GM18951 (cell line): ENCODE data around the gene CNPPD1.

Experiments
- POLR2A ChIP-seq: IDR thresholded peaks from 4 replicates; pipeline ENCODE4 v1.6.1; 2011; ENCODE audit warnings: mild to moderate bottlenecking; ENCODE audit not compliant: insufficient read length, insufficient read depth; ENCODE audit errors: extremely low read depth
- in situ Hi-C: fragments of 300-500 bp; cut with MboI; formaldehyde crosslinking; loops from one replicate; pipeline ENCODE4 v1.12.0; 2022; ENCODE audit warnings: low sequenced_read_pairs, mixed read lengths, inconsistent platforms; ENCODE audit not compliant: unreplicated experiment

CNPPD1 gene

DNA sequence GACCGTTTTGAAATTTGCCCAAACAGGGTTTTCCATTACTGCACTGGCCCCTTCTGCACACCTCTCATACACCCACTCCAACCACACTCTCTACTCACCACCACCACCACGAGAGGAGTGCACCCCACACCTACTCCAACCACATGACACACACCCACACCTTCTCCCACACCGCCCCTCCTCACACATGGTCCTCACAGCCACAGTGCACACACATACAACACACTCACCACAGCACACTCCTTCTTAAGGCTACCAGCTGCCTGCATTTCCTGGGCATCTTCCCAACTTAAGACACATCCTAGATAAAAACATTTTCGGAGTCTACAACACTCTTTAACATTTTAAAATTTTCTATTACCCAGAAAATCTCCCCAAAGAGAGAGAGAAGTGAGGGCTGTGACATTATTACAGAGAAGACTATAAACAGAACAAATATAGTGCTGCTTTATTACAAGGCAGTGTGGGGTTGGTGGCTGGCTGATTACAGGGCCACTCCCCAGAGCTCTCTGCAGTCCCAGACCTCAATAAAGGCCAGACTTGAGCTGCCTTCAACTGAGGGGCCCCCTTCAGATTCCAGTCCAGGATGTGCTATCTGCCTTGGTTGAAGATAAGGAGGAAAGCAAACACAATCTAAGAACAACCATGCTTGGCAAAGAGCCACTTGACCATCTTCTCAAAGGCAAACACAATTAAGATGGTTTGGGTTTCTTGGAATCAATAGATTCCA is 52.2 kb downstream of the CNPPD1 start:
- in situ Hi-C loops: no loop called here
- TF ChIP-seq POLR2A: no peak

DNA sequence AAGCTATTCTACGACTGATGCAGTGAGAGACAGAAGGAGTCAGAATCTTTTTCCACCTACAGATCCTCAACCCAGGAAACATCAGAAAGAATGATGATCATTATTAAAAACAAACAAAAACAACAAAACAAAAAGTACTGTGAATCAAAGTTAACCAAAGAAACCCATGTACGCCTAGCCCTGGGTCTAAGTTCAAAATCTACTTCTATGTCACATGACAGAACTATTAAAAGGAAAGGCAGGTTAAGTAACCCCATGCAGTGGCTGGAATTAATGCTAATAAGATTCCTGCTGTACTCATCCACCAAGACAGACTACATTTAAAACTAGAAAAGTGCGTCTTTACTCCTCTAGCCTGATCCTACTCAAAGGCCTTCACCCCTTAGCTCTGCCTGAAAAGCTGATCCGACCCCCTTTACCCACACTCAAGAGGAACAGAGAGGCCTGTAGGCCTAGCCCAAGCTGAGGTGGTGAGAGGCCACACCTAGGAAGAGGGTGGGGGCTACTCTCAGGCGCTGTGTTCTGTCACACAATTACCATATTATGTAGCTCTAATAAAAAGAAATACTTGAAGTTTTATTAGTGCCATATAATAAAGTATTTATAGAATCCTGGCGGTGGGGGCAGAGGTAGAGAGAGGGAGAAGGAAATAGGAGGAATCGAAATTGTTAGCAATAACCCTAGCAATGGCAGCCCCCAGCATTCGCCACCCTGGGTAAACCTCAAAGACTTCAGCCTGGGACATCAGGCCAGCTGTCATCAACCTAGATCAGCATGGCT is 53.2 kb downstream of the CNPPD1 start:
- in situ Hi-C loops: no loop called here
- no peak for TF ChIP-seq POLR2A

DNA sequence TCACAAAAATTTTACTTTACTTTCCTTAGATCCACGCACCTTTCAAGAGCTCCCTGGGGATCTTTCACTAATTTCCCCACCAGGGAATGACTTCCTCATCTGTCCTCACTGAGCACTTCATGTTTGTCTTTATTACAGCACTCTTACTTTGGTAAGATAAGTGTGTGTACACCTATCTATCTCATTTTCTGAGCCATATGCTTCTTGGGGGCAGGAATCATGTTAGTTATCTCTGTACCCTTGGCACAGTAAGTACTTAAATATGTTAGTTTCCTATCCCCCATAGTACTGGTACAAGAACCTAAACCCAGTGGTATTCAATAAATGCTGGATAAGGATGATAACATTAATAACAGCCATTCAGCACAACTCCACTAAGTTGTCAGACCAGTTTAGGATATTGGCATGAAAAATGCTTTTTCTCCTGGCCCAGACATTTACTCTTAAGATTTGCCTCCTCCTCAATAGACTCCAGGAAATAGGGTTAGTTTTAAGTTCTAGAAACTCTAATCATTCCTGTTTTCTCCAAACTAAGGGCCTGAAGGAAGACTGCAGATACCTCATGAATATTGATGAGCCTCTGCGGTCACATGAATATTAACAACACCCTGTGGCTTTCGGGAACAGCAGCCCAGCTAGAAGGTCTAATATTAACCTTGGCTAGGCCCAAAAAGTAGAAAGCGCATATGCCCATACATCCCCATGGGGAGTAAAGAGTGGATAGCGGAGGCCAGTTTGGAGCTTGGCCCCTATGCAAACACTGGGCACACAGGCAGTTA is 54.3 kb downstream of the CNPPD1 start:
- in situ Hi-C loops: no loop called here
- no peak for TF ChIP-seq POLR2A
